ENCODE measurements around the gene ITGB1.

Gene ITGB1

DNA sequence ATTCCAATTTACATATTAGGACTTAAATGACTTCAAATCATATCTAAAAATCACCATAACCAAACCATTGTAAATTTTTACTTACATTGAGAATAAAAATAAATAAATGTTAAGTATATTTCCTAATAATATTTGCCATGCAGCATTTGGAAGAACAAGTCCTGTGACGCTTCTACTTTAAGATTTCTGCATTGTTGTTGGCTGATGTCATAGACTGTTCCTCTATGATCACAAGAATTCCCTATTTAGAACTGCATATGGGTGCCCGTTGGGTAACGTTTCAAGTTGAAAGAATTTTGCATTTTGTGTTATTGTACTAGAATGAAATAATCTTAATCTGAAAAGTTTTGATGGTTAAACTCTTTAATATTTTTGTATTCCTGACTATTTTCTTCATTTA is 5.1 kb upstream of the ITGB1 start:
- no peaks in the 10 kb centered on the region for H3K9me3 ChIP-seq (ENCODE audit: control insufficient read depth, insufficient read depth, low read length)
- H3F3A ChIP-seq (ENCODE audit: control insufficient read depth, insufficient read depth) = peaks cover 29% of the 10 kb centered on the region
- H3K4me2 ChIP-seq (ENCODE audit: low read length) = peak overlapping the region; percentile 95
- H3K9me2 ChIP-seq (replicated peaks; ENCODE audit: control insufficient read depth, low read length) = no peaks in the 10 kb centered on the region
- H3K4me1 ChIP-seq (ENCODE audit: control insufficient read depth, low read length) = peaks cover 65% of the 10 kb centered on the region
- H3K36me3 ChIP-seq (ENCODE audit: control insufficient read depth, low read length) = peaks cover 11% of the 10 kb centered on the region
- H3K79me2 ChIP-seq (ENCODE audit: control insufficient read depth, low read length) = peaks cover 33% of the 10 kb centered on the region
- TF ChIP-seq, protein P1, sequence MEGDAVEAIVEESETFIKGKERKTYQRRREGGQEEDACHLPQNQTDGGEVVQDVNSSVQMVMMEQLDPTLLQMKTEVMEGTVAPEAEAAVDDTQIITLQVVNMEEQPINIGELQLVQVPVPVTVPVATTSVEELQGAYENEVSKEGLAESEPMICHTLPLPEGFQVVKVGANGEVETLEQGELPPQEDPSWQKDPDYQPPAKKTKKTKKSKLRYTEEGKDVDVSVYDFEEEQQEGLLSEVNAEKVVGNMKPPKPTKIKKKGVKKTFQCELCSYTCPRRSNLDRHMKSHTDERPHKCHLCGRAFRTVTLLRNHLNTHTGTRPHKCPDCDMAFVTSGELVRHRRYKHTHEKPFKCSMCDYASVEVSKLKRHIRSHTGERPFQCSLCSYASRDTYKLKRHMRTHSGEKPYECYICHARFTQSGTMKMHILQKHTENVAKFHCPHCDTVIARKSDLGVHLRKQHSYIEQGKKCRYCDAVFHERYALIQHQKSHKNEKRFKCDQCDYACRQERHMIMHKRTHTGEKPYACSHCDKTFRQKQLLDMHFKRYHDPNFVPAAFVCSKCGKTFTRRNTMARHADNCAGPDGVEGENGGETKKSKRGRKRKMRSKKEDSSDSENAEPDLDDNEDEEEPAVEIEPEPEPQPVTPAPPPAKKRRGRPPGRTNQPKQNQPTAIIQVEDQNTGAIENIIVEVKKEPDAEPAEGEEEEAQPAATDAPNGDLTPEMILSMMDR (IDR thresholded peaks at IDR 0.05; ENCODE audit: low read depth, low read length, poor library complexity, severe bottlenecking) = no peak
- no peak for TF ChIP-seq EZH2phosphoT487 (IDR thresholded peaks at IDR 0.05; ENCODE audit: borderline replicate concordance, low read length)
- no peaks in the 10 kb centered on the region for H4K20me1 ChIP-seq (ENCODE audit: control insufficient read depth, insufficient read depth, low read depth, low read length)
- H3K27ac ChIP-seq (ENCODE audit: low read depth, low read length) = peak overlapping the region; percentile 91
- H3K27me3 ChIP-seq (ENCODE audit: control insufficient read depth, low read length) = no peaks in the 10 kb centered on the region
- H3K4me3 ChIP-seq (ENCODE audit: low read length) = peak overlapping the region; percentile 98

DNA sequence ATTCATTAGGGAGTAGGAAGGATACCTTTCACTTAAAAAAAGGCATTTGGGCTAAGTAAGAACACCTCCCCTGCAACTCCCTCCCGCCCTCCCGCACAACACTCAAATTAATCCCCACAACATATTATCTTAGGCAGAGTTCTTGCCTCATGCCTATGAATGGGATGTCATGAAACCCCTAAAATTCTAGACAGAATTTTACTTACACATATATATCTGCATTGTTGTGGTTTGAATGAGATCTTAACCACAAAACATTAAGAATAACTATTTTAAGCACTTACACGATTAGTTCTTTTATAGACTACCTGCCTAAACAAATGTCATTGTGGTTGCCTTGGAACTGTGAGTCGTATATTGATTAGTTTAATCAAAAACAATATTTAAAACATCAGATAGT is 4.5 kb upstream of the ITGB1 start:
- Histone ChIP-seq H3K79me2 (ENCODE audit: control insufficient read depth, low read length) (peaks cover 36% of the 10 kb centered on the region), H4K20me1 (ENCODE audit: control insufficient read depth, insufficient read depth, low read depth, low read length) (no peaks in the 10 kb centered on the region), H3K4me3 (ENCODE audit: low read length) (peak overlapping the region; percentile 98), H3K36me3 (ENCODE audit: control insufficient read depth, low read length) (peaks cover 11% of the 10 kb centered on the region), H3K4me2 (ENCODE audit: low read length) (peak overlapping the region; percentile 95), H3K9me2 (replicated peaks; ENCODE audit: control insufficient read depth, low read length) (no peaks in the 10 kb centered on the region), H3K9me3 (ENCODE audit: control insufficient read depth, insufficient read depth, low read length) (no peaks in the 10 kb centered on the region), H3F3A (ENCODE audit: control insufficient read depth, insufficient read depth) (peaks cover 29% of the 10 kb centered on the region), H3K27me3 (ENCODE audit: control insufficient read depth, low read length) (no peaks in the 10 kb centered on the region), H3K27ac (ENCODE audit: low read depth, low read length) (peak overlapping the region; percentile 91), H3K4me1 (ENCODE audit: control insufficient read depth, low read length) (peaks cover 61% of the 10 kb centered on the region)
- TF ChIP-seq, protein P1 (IDR thresholded peaks at IDR 0.05; ENCODE audit: low read depth, low read length, poor library complexity, severe bottlenecking) = no peak
- no peak for TF ChIP-seq EZH2phosphoT487 (IDR thresholded peaks at IDR 0.05; ENCODE audit: borderline replicate concordance, low read length)

DNA sequence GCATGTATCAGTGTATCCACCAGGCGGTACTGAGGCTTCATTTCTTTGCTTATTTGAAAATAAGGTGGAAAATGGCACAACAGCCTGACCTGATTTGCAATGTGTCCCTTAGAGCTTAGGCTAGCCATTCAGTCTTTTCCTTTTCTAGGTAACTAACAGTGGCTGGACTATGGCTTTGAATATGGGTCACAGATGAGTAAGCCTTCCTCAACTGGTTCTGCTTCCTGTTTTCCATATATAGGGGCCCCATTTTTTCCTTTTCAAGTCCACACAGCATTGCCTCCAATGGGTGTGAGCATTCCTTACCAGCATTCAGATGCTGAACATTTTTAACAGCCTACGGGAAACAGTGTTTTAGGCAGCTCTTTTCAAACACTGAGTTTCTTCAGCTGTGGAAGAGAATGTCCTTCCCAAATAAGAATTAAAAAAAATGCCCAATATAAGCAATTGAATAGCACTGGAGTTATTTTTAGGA is 3.9 kb upstream of the ITGB1 start:
- H3K36me3 ChIP-seq (ENCODE audit: control insufficient read depth, low read length) = peaks cover 17% of the 10 kb centered on the region
- TF ChIP-seq EZH2phosphoT487 (IDR thresholded peaks at IDR 0.05; ENCODE audit: borderline replicate concordance, low read length) = no peak
- TF ChIP-seq, protein P1 (IDR thresholded peaks at IDR 0.05; ENCODE audit: low read depth, low read length, poor library complexity, severe bottlenecking) = no peak
- peaks cover 29% of the 10 kb centered on the region for H3F3A ChIP-seq (ENCODE audit: control insufficient read depth, insufficient read depth)
- H3K4me1 ChIP-seq (ENCODE audit: control insufficient read depth, low read length) = peaks cover 61% of the 10 kb centered on the region
- H3K27me3 ChIP-seq (ENCODE audit: control insufficient read depth, low read length) = no peaks in the 10 kb centered on the region
- H3K9me2 ChIP-seq (replicated peaks; ENCODE audit: control insufficient read depth, low read length) = no peaks in the 10 kb centered on the region
- no peaks in the 10 kb centered on the region for H4K20me1 ChIP-seq (ENCODE audit: control insufficient read depth, insufficient read depth, low read depth, low read length)
- H3K9me3 ChIP-seq (ENCODE audit: control insufficient read depth, insufficient read depth, low read length) = no peaks in the 10 kb centered on the region
- peaks cover 42% of the 10 kb centered on the region for H3K79me2 ChIP-seq (ENCODE audit: control insufficient read depth, low read length)
- H3K4me2 ChIP-seq (ENCODE audit: low read length) = peak overlapping the region; percentile 95
- peak overlapping the region; percentile 91 for H3K27ac ChIP-seq (ENCODE audit: low read depth, low read length)
- H3K4me3 ChIP-seq (ENCODE audit: low read length) = peak overlapping the region; percentile 98

All from DOHH2 (cell line).